Measurements from ENCODE around the gene MACROD1. TPM values are rescaled to one million over a fixed set of nuclear protein-coding genes. Genes with fewer than 3 reads are reported as not detected.

Gene MACROD1
- total and polyA plus RNA-seq, 9 of the 15 experiments (the other 6 are each of a cell fraction or from before 2014, with no cell fraction given): 1.1 to 60.0 (median 26.4) TPM

GRCh38 chr11:64034411-64034811, 131.5 kb downstream of the MACROD1 start:
- intact Hi-C loops (cut with micrococcal nuclease): no loop called here
- H3K9me1 ChIP-seq (ENCODE audit: control insufficient read depth, insufficient read depth, low read length): no peaks in the 10 kb centered on the region
- POLR2A ChIA-PET: no interaction called here
- H3K36me3 ChIP-seq (ENCODE audit: control insufficient read depth, insufficient read depth, low read length): no peaks in the 10 kb centered on the region
- peaks cover 72% of the 10 kb centered on the region for H4K20me1 ChIP-seq (replicated peaks; ENCODE audit: control insufficient read depth, insufficient read depth, low read length)
- H3K27ac ChIP-seq (ENCODE audit: extremely low read depth, low read depth, low read length): no peak overlapping the region
- peaks cover 0 to 46% of the 10 kb centered on the region in 2 experiments; a peak in 2 of 5 replicates for H3K4me1 ChIP-seq (replicated peaks in 1 of 2; ENCODE audit: control insufficient read depth in 2 of 2, insufficient read depth in 2 of 2, low read length in 2 of 2)
- H3K4me2 ChIP-seq (ENCODE audit: insufficient read depth, low read length): no peak overlapping the region
- no peak overlapping the region for H3K4me3 ChIP-seq
- ATAC-seq (peak; percentile 76), FAIRE-seq (no peak), DNase-seq (ENCODE audit: extremely low read depth in 1 of 4, low spot score in 3 of 4) (peak in 3 of 4 experiments; percentile 30 to 42 (median 39))
- no peak overlapping the region for H2AFZ ChIP-seq (ENCODE audit: low read depth, low read length)
- H3K9me3 ChIP-seq (replicated peaks; ENCODE audit: control insufficient read depth, insufficient read depth, low read depth, low read length): no peaks in the 10 kb centered on the region
- H3K79me2 ChIP-seq (ENCODE audit: control insufficient read depth, insufficient read depth, low read length): no peaks in the 10 kb centered on the region
- 49% methylated on average over 9 of the region's 9 CpGs for WGBS (ENCODE audit: insufficient coverage, low coverage, missing lambda C conversion rate)
- H3K27me3 ChIP-seq (ENCODE audit: control insufficient read depth in 2 of 2, insufficient read depth in 2 of 2, low read length in 2 of 2): peaks cover 5 to 12% of the 10 kb centered on the region in 2 experiments; a peak in 2 of 5 replicates
- in situ Hi-C loops (cut with MboI): no loop called here
- no TSS peak for BruUV-seq (replicated peaks)
- TF ChIP-seq POLR2G (IDR thresholded peaks at IDR 0.05; ENCODE audit: low read depth, low read length) (0 out of 2 replicates have a peak, but pooled peaks have one; percentile 13), MLLT1 (IDR thresholded peaks at IDR 0.05) (no peak), SMC3 (conservative IDR thresholded peaks at IDR 0.05; ENCODE audit: insufficient read depth, low read depth, low read length) (0 out of 2 replicates have a peak, but pooled peaks have one; percentile 20), MED1 (CRISPR knock-in tag; IDR thresholded peaks at IDR 0.05; ENCODE audit: borderline replicate concordance) (no peak), ATF3 (IDR thresholded peaks at IDR 0.05) (no peak), ATF3 (CRISPR knock-in tag; conservative IDR thresholded peaks at IDR 0.05) (no peak), ELK3 (CRISPR knock-in tag; IDR thresholded peaks at IDR 0.05) (no peak), ZBTB33 (CRISPR knock-in tag; IDR thresholded peaks at IDR 0.05) (peak; percentile 78; the same call in 1 of the 2 replicates), CTCF (IDR thresholded peaks at IDR 0.05 in 2 of 3, conservative IDR thresholded peaks at IDR 0.05 in 1 of 3; ENCODE audit: insufficient read depth in 2 of 3, low read depth in 1 of 3, low read length in 3 of 3) (peak in 2 of 3 experiments; percentile 43 to 89; a peak in 4 of 6 replicates), MYNN (IDR thresholded peaks at IDR 0.05) (no peak), MYNN (CRISPR knock-in tag; IDR thresholded peaks at IDR 0.05) (no peak), SIX5 (IDR thresholded peaks at IDR 0.05; ENCODE audit: borderline replicate concordance in 1 of 2, insufficient read depth in 1 of 2, low read depth in 1 of 2, low read length in 2 of 2) (no peak)
- no peak overlapping the region for H3K9ac ChIP-seq (ENCODE audit: insufficient read depth in 1 of 2, low read depth in 2 of 2, low read length in 2 of 2)
- CTCF ChIA-PET (ENCODE audit: low intra/inter-chr PET ratio): no interaction called here
